ENCODE data around the gene PPP6R2.

PPP6R2 gene

DNA sequence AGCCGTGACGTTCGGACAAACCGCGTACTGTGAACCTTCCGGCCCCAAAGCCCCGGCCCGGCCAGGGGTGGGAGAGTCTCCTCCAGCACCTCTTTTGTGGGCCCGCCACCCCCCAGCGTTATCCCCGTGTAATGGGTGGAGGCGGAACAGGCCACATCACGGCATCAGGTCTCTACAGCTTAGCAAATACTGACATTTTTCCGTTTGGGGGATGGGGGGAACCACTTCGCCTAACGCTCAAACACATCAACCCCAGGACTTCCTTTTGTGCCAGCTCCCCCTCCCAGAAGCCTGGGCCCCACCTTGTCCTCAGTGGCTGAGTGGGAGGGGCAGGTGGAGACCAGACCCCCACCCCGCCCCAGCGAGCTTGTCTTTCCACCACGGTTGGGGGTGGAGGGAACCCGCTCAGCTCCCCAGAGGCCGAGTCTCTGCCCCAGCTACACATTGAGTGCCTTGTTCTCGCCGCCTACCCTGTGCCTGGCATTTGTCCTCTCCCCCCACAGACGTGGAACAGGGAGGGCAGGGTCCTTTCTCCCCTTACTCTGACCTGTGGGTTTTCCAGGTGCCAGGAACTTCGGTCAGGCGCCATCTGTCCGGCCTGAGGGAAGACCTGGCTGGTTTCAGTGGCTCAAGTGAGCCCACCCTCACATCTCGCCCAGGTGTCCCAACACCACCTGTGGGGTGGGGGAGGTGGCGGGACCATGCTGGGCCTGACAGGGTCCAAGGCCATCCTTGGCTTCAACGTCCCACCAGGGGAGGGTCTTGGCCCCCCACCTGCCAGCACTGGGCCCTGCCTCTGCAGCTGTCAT, 102.1 kb downstream of the PPP6R2 start:
- peak in 1 of 2 donors; percentile 33 for DNase-seq (ENCODE audit: low read depth in 2 of 2)

GRCh38 chr22:50445880-50446707, 103.0 kb downstream of the PPP6R2 start:
- no peak for DNase-seq (ENCODE audit: low read depth in 2 of 2)

DNA sequence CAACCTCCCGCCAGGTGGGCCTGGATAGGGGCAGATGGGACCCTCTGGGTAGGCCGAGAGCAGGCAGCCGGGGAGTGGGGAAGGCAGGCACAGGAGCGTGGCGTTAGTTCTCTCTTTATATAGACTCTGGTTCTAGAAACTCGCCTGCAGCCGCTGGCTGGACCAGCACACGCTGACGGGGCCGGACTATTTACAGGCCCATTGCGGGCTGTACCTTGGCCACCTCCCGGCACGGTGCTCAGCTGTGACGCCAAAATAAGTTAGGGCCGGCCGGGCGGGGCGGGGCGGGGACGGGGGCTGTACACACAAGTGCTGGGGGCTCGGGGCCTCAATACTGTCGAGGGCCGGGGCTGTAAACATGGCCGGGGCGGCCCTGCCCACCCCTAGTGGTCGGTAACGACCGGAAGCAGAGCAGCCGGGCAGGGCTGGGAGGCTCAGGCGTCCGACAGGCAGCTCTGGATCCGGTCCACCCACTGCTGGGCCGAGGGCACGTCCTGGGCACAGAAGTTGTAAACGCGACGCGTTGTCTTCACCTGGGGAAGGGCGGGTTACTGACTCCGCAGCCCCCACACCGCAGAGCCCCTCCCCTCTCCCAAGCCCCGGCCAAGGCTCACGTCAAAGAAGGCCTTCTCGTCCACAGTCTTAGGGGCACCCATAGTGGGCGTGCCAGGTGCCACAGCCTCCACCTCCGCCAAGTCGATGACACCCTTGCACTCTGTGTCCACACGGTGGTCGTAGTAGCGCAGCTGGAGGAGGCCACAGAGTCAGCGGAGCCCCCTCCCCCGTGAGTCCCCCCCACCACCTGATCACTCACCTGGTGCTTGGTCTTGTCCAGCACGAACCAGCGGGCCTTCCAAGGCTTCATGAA, 103.8 kb downstream of the PPP6R2 start:
- DNase-seq (ENCODE audit: low read depth in 2 of 2): no peak

DNA sequence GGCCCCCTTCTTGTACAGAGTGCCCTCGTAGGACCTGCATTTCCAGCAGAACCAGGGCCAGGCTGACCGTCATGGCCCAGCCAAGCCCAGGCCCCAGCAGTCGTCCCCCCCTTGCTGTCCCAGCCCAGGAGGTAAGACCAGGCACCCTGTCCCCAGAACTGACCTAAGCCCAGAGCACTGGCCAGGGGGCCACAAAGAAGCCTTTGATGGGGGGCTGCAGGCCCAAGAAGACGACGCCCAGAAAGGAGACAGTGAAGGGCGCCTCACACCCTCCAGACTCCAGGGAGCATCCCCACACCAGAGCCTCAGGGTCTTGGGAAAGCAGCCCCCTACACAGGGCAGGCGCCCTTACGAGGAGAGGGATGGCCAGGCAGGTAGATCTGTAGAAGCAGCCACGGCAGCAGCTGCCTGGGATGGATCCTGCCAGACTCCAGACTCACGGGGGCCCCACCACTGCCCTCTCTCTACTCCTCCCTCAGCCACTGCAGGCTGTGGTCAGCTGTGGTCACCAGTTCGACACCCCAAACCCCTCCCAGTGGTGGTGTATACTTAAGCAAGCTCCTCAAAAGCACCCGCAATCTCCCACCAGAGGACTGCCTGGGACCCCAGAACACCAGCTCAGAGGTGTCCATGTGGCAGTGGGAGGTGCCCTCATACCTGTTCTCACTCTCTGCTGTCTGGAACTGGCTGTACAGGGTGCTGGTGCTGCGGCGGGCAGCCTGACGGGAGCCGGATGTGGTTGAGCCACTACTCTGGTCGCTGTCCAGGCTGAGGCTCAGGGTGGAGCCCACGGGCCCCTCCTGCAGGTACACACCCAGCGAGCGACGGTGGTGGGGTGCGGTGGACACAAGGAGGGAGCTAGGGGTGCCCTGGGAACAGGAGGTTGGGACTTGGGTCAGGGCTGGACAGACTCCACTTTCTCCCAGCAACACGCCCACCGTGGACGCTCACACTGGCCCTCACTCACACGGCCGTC, 104.7 kb downstream of the PPP6R2 start:
- no peak for DNase-seq (ENCODE audit: low read depth in 2 of 2)

GRCh38 chr22:50452649-50453048, 109.5 kb downstream of the PPP6R2 start:
- DNase-seq (ENCODE audit: low read depth in 2 of 2): no peak

- DNase-seq (ENCODE audit: low read depth in 2 of 2): no peak
Observed at GRCh38 chr22:50454556-50455075, 111.5 kb downstream of the PPP6R2 start.

DNA sequence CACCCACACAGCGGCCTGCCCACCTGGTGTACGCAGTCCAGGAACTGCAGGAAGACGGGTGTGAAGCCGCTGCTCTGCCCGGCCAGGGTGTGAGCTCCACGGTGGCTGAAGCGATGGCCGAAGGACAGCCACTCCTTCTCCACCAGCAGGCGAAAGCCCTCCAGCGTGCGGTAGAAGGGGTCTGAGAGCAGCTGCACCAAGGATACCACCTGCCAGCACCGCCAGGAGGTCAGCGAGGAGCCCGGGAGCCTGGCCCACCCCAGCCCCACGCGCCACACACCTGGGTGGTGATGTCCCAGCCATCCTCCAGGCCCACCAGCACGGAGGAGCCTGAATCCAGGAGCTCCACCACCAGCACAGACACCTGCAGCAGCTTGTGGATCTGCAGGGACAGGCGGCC, 112.1 kb downstream of the PPP6R2 start:
- DNase-seq (ENCODE audit: low read depth in 2 of 2): no peak

- no peak for DNase-seq (ENCODE audit: low read depth in 2 of 2)
Observed at GRCh38 chr22:50456026-50456425, 112.9 kb downstream of the PPP6R2 start.

DNA sequence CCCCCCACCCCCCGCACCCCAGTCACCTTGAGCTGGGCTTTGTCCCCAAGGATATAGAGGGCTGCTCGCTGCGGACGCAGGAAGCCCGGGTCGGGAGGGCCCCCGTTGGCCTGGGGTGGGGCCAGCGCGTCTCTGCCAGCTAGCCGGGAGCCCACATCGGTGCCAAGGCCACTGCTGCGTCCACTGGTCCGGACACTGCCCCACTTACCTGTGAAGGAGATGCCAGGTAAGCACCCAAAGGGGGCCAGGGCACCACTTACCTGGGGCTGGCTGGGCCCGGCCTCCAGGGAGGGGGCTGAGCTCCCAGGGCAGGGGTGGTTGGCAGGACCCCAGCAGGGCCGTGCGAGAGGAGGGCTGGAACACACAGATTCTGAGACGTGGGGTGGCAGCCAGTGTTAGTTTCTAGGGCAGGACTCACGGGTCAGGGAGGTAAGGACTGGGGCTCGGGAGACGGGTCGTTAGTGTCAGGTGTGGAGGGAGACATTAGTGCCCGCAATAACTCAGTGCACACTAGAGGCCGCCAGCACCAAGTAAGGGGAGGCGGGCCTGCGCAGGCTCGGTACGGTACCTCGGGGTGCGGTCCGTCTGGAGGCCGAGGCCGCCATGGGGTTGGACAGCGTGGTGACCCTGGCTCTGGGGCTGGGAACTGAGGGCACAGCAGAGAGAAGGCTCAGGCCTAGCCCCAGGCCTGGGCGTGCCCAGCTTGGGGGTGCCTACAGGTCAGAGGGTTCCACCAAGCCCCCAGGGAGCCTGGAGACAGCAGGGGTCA, 113.5 kb downstream of the PPP6R2 start:
- DNase-seq (ENCODE audit: low read depth in 2 of 2): no peak

DNA sequence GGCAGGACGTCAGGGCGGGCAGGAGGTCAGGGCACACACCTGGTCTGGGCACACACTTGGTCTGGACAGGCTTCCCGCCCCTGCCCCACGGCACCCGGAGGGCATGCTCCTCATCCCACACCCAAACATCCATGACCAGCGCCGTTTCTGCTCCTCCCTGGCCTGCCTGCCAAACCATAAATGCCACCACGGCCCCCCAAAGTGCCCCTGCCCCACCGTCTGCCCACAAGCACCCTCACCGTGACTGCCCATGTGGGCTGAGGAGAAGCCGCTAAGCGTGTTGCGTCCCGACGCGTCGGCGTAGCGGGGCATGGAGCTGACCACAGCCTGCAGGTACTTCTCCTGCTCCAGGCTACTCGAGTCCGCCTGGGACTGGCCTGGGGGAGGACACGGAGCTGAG, 115.9 kb downstream of the PPP6R2 start:
- no peak for DNase-seq (ENCODE audit: low read depth in 2 of 2)

DNA sequence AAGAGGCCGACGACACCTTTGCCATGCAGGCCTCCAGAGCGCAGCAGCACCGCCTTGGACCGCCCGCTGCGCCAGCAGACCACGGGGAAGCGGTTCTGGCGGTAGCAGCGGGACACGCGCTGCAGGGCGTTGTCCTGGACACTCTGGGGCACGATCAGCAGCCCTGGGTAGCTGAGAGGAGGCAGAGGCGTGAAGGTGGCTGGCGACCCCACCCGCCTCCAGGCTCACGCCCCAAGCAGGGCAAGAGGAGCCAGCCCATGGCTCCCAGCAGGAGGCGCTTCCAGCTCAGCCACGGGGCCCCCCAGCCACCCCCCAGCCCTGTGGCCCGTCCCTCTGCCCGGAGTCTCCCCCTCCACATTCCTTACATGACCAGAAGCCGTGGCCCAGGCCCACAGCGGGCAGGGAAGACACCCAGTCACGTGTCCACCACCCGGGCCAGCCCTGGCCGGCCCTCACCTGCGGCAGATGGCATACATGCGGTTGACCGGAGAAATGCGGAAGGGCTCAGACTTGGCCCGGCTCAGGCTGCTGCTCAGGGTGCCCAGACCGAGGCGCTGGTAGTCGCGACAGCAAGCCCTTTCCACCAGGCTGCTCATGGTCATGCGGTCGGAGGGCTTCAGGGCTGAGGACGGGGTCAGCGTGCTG, 116.5 kb downstream of the PPP6R2 start:
- no peak for DNase-seq (ENCODE audit: low read depth in 2 of 2)

DNA sequence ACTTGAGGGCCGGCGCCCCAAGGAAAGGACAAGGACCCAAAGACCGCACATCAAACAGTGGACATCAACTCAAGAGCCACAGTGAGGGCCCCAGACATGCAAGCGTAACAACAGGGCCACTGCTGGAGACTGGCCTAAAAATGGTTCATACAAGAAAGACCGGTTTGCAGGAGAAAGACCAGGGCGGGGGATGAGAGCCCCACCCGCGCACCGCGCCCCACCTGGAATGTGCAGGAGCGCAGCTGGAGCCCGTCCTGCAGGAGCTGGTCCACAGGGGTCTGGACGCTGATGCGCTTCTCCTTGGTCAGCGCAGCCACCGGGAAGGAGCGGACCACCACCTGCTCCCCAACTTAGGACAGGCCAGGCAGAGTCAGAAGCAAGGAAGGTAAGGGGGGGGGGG, 117.8 kb downstream of the PPP6R2 start:
- no peak for DNase-seq (ENCODE audit: low read depth in 2 of 2)

DNA sequence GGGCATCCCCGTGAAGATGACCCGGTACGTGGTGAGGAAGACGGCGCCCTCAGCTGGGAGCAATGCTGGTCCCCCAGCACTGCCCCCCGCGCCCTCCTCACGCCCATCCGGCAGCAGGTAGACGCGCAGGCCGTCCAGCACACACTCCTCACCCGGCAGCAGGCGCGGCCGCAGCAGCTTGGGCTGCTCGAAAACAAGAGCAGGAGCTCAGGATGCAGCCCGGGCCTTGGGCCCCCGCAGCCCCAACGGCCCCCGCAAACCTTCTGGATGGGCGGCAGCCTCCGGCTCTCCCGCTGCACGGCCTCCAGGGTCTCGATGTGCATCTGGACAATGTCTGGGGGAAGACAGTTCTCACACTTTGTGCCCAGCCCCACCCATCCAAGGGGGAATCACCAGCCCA, 118.4 kb downstream of the PPP6R2 start:
- no peak for DNase-seq (ENCODE audit: low read depth in 2 of 2)

DNA sequence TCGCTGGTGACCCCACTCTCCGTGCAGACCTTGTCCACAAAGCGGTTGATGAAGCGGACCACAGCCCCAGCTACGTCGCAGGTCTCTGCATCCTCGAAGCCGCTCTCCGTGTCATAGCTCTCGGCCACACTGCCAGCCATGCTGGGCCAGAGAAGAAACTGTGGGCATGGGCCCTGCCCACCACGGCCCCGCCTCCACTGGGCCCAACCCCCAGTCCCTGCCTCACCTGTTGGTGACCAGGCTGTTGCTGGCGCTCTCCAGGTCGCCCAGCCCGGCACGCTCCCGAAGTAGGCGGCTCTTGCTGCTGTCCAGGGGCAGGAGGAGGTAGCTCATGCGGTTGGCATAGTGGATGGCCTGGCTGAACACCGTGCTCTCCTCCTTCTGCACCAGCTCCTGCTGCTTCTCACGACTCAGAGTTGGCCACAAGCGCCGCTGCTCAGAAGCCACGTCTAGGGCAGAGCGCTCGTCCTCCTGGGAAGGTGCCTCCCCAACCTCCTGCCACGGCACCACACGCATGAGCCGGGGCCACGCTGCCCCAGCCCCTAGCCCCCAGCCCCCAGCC, 118.9 kb downstream of the PPP6R2 start:
- no peak for DNase-seq (ENCODE audit: low read depth in 2 of 2)

DNA sequence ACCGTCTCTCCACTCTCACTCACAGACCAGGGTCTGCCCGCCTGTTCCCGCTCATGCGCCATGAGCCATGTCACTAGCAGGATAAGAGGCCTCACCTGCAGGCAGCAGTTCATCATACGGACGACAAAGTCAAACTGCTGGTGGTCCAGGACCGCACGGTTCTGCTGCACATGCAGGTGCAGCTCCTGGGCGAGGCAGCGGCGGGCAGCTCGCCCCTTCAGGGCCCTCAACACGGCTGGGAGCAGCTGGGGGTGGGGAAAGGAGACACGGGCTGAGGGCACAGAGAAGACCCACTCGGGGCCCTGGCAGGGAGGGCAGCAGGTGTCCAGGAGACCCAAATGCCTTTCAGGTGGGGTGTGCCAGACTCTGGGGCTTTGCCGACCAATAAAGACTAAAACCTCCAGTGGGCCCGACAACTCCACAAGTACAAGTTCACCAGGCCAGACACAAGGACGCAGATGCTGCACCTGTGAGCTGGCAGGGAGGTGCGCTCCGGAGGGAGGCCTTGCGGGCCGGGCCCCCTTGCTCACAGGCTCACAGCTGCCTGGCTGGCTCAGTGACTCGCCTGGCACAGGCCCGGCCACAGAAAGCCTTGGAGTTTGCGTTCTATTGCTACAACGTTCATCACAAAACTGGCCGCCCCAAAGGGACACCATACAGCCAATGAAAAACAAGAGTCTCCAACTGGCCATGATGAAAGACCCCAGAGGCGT, 120.2 kb downstream of the PPP6R2 start:
- no peak for DNase-seq (ENCODE audit: low read depth in 2 of 2)

DNA sequence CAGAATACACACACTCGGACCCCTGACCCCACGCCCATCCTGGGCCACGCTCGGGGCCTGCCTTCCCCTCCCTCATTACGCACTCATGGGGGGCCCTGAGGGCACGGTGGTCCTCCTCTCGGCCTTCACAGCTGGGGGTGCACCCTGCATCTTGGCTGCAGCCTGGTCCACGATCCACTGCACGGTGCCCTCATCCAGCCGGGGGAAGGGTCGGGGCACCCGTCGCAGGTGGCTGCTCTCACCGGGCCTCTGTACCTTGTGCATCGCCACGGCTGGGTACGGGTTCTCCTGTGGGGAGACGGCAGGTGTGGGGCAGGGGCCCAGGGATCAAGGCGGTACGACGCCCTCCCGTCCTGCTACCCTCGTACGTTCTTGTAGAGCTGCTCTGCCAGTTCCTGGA, 121.3 kb downstream of the PPP6R2 start:
- DNase-seq (ENCODE audit: low read depth in 2 of 2): no peak

- no peak for DNase-seq (ENCODE audit: low read depth in 2 of 2)
Observed at GRCh38 chr22:50465066-50465930, 122.2 kb downstream of the PPP6R2 start.
